H1 (cell line): ENCODE measurements around the gene SARNP.

ENCODE experiments used
- CEBPB ChIP-seq: IDR thresholded peaks from 2 replicates; pipeline ENCODE4 v1.6.1; 2012; ENCODE audit warnings: low read depth, low read length
- KDM5A ChIP-seq: fragments of 200-600 bp; IDR thresholded peaks from 2 replicates; pipeline ENCODE4 v1.7.1; 2012; ENCODE audit warnings: mild to moderate bottlenecking, low read length, inconsistent platforms, mixed read lengths
- NANOG ChIP-seq: IDR thresholded peaks from 2 replicates; pipeline ENCODE4 v1.6.1; 2011; ENCODE audit warnings: low read length, low read depth, mild to moderate bottlenecking, inconsistent platforms; ENCODE audit not compliant: insufficient read depth, poor library complexity, severe bottlenecking
- POLR2A ChIP-seq, 2 experiments: IDR thresholded peaks; 1 replicate in 1 of 2; 2 replicates in 1 of 2; pipeline ENCODE4 v1.6.1; 2011; ENCODE audit warnings: low read depth in 2 of 2, low read length in 2 of 2, mild to moderate bottlenecking in 2 of 2; ENCODE audit errors: control extremely low read depth in 1 of 2
- POLR2AphosphoS5 ChIP-seq: IDR thresholded peaks from 2 replicates; pipeline ENCODE4 v1.6.1; 2011; ENCODE audit warnings: low read depth, low read length
- RFX5 ChIP-seq: IDR thresholded peaks from 2 replicates; pipeline ENCODE4 v1.6.1; 2011; ENCODE audit warnings: low read depth, low read length, improper control_type of control experiment, borderline replicate concordance
- TAF1 ChIP-seq: IDR thresholded peaks from 2 replicates; pipeline ENCODE4 v1.6.1; 2011; ENCODE audit warnings: mild to moderate bottlenecking, low read depth, low read length
- TF ChIP-seq, protein P1 (sequence below), 3 experiments: IDR thresholded peaks; 1 replicate in 2 of 3; 2 replicates in 1 of 3; pipeline versions ENCODE4 v1.5.1 to v1.6.1; 2011; ENCODE audit warnings: low read length in 3 of 3, mild to moderate bottlenecking in 3 of 3, inconsistent platforms in 2 of 3, low read depth in 1 of 3, moderate library complexity in 1 of 3; ENCODE audit not compliant: insufficient read depth in 1 of 3; ENCODE audit errors: control extremely low read depth in 1 of 3

- TF ChIP-seq, protein P1, sequence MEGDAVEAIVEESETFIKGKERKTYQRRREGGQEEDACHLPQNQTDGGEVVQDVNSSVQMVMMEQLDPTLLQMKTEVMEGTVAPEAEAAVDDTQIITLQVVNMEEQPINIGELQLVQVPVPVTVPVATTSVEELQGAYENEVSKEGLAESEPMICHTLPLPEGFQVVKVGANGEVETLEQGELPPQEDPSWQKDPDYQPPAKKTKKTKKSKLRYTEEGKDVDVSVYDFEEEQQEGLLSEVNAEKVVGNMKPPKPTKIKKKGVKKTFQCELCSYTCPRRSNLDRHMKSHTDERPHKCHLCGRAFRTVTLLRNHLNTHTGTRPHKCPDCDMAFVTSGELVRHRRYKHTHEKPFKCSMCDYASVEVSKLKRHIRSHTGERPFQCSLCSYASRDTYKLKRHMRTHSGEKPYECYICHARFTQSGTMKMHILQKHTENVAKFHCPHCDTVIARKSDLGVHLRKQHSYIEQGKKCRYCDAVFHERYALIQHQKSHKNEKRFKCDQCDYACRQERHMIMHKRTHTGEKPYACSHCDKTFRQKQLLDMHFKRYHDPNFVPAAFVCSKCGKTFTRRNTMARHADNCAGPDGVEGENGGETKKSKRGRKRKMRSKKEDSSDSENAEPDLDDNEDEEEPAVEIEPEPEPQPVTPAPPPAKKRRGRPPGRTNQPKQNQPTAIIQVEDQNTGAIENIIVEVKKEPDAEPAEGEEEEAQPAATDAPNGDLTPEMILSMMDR (IDR thresholded peaks at IDR 0.05; ENCODE audit: control extremely low read depth in 1 of 3, insufficient read depth in 1 of 3, low read depth in 1 of 3, low read length in 3 of 3) = peak in 2 of 3 experiments; percentile 14 to 16; a peak in 2 of 4 replicates
- TF ChIP-seq NANOG = no peak
- no peak for TF ChIP-seq RFX5
- TF ChIP-seq POLR2A (IDR thresholded peaks at IDR 0.05; ENCODE audit: control extremely low read depth in 1 of 2, low read depth in 2 of 2, low read length in 2 of 2) = no peak
- TF ChIP-seq CEBPB = no peak
- TF ChIP-seq POLR2AphosphoS5 = peak; percentile 15; the same call in 1 of the 2 replicates
- no peak for TF ChIP-seq KDM5A
- no peak; the same call in 1 of the 2 replicates for TF ChIP-seq TAF1
Observed at GRCh38 chr12:55729819-55730818, 87.4 kb downstream of the SARNP start.
